ENCODE data around the gene PDE6A.
"Not testable (repeated sequence)": the region's sequence is repeated elsewhere in the genome, so short reads cannot be mapped to it uniquely, and the experiment has no call there.

PDE6A gene

DNA sequence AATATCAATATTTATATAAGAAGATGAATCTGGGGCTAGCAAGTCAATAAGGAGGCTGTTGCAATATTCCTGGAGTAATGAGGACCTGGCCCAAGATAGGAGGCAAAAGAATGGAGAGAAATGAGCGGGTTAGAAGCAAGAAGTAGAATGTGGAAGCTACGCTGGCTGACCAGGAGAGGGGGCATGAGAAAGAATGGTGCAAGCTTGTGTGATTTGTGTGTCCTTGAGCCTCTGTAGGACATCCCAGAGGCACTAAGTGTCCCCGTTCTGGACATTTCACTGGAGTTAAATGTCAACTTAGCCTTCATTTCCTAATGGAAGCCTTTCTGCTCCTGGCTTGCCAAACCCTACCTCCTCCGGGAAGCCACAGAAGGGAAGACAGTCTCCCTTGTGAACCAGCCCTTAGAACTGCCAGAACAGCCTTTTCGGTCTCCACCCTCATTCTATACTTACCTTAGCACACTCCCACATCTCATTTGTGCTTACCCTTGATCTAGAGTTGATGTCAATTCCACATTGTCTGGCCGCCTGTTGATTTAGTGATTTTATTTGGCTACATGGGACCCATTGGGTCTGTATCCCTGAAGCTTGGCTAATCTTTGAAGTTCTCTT, 6.7 kb upstream of the PDE6A start:
- no peak for DNase-seq

DNA sequence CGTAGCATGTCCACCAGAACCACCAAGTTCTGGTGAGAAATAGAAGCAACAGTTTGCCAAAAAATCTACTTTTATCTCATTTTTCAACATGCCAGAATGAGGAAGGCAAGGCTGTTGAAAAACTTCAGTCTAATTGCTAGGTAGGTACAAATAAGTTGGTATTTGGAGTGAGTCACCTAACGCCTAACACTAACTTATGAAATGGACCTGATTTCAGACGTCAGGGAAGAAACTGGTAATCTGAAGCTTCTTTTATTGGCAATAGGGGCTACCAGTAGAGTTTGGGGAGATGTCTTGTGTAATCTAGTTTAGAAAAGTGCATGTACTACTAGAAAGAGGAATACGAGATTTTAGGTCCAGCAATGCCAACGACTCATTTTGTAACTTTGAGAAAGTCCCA, 4.4 kb upstream of the PDE6A start:
- no peak for DNase-seq

DNA sequence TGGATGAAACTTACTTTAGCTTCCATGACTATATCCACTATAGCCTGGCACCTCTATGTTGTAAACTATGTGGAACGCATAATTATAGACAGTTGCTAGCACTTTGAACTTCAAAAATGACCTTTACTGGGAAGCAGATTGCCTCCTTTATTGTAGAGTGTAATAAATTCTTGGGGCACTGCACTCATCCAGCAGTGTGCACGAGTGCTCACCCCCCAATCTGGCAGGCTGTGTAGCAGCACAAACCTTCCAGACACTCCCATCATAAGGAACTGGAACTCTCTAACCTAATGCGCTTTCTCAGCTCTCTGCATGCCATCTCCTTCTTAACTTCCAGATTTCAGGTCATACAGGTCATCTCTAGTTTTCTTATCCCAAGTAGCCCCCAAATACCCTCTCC, 1.5 kb upstream of the PDE6A start:
- DNase-seq = no peak

DNA sequence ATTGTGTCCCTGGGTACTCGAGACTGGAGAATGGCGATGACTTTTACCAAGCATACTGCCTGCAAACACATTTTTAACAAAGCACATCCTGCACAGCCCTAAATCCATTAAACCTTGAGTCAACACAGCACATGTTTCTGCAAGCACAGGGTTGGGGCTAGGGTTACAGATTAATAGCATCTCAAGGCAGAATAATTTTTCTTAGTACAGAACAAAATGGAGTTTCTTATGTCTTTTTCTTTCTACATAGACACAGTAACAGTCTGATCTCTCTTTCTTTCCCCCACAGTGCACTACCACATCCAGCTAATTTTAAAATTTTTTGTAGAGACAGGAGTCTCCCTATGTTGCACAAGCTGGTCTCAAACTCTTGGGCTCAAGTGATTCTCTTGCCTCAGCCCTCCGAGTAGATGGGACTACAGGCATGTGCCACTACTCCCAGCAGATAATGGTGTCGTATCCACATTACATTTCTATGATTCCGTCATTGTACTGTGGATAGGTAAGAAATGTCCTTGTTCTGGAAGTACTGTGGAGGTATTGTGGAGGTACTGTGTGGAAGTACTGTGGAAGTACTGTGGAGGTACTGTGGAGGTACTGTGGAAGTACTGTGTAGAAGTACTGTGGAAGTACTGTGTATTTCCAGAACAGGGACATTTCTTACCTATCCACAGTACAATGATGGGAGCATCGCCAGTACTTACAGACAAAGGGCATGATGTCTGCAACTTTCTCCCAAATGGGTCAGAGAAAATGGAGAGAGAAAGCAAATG, 1.2 kb downstream of the PDE6A start:
- not testable (repeated sequence) for DNase-seq

DNA sequence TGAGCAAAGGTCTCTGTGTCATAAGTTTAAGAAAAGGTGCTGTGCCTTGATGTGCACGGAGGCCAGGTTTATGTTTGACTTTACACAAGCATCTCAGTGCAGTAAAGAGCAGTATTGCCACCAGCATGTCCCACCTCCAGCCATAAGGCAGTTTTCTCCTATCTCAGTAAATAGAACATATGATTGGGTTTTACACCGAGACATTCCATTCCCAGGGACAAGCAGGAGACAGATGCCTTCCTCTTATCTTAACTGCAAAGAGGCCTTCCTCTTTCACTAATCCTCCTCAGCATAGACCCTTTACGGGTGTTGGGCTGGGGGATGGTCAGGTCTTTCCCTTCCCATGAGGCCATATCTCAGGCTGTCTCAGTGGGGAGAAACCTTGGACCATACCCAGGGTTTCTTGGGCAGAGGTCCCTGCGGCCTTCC, 1.8 kb downstream of the PDE6A start:
- DNase-seq = not testable (repeated sequence)

DNA sequence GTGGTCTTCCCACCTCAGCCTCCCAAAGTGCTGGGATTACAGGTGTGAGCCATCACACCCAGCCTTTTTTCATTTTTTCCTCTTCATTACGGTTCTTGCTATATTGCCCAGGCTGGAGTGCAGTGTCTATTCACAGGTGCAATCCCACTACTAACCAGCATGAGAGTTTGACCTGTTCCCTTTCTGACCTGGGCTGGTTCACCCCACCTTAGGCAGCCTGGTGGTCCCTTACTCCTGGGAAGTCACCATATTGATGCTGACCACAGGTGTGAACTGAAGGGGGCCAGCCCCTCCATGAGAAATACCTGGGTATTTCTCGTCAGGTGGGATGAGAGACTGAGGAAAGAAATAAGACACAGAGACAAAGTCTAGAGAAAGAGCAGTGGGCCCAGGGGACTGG, 2.4 kb downstream of the PDE6A start:
- no peak for DNase-seq

DNA sequence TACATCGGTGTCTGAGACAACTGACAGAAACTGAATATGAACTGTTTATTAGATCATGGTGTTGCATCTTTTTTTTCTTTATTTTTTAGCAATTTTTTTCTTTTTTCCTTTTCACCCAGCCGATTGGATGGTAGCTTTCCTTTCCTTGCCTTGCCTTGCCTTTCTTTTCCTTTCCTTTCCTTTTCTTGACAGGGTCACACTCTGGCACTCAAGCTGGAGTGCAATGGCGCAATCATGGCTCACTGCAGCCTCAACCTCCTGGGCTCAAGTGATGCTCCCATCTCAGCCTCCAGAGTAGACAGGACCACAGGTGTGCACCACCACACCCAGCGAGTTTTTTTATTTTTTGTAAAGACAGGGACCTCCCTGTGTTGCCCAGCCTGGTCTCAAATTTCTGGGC, 2.8 kb downstream of the PDE6A start:
- no peak for DNase-seq

DNA sequence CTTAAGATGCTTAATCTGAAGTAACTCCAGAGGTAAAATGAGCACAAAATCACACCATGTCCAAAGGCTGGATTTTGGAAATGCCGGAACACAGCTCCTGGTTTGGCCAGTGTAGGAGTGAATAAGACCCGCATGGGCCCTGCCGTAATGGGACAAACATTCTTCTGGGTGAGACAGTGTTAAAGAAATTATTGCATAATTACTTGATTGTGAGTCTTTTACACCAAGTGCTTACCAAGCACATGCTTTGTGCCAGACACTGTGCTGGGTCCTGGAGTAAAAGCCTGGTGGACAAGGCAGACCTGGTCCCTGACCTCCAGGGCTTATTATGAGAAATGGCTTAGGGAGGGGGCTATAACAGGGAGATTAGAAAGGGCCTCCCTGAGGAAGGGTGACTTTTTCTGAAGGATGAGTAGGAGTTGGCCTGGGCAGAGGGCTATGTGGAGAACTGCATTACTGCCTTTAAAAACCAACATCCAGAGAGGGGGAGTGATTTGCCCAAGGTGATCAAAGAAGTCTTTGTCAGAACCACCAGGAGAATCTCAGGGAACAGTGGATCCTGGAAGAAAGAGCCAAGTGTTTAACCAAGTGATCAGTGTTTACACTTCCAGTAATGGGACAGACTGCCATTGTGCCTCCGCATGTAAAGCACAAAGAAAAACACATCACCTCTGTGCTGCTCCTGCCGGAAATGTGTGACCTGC, 3.5 kb downstream of the PDE6A start:
- DNase-seq = peak in 1 of 14 donors; percentile 8

DNA sequence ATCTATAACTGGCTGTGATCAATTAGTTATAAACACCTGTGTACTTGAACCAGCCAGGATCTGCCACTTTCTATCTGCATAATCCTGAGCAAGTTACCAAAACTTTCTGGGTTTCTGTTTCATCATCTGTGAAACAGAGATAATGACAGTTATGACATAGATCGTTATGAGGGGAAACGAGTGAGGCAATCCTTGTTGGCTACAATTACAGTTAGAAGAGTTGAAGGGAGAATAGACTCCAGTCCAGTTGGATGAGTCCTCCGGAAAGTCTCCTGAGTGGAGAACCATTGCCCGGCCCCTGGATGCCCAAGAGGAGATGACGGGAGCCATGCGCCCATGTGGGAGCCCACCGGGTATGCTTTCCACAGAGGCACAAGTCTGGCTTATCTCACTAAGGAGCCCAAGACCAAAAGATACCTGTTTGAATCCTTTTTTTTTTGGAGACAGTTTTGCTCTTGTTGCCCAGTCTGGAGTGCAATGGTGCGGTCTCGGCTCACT, 4.5 kb downstream of the PDE6A start:
- DNase-seq = no peak

DNA sequence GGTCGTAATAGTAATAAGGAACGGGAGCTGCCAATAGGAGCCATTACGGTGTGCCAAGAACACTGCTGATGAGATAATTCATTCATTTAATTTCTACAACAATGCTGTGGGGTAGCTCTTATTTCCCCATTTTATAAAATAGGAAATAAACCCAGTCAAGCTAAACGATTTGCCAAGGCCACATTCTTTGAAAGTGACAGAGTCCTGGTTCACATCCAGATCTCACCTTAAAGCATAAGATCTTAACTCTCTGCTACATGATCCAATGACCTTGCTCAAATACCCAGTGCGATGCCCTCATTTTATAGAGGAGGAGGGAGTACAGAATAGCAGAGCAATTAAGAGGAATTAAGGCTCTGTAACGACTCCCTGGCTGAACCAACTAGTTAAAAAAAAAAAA, 5.0 kb downstream of the PDE6A start:
- DNase-seq = no peak

DNA sequence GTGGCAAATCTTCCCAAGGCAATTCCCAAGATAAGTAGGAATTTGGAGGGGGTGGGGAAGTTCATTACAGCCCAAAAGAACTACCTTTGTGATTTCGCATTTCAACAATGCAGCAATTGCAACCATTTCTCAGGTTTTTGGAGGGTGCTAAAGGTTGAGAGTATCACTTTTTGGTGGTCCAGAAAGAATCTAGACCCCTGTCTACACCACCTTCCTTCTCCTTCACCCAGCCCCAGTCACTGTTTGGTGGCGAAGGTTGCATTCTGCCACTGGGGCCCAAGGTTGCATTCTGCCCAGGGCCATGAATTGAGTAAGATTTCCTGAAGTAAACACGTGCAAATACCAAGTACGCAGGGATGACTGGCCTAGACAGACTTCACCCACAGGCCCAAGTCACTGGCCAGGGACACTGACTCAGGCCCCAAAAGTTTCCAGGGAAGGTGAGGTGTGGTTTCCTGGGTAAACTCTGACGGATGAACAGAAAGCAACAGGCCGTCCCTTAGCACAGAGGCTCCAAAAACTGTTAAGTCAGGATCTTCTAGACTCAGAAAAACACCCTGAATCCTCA, 5.7 kb downstream of the PDE6A start:
- no peak for DNase-seq

DNA sequence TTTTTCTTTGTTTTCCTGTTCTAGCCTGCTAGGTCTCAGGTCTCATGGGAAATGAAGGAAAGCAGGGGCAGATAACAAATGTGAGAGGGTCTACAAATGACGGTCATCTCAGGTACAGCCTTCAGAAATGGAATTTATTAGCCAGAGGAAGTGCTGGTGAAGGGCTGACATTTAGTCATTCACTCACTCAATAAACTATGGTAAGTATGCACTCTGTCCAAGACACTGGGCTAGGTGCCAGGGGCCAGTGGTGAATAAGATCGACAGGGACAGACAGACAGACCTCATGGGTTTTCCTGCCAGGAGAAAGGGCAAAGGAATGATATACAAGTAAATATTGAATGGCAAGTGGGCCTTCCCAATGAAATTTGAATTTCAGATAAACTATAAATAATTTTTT, 6.3 kb downstream of the PDE6A start:
- DNase-seq = no peak

DNA sequence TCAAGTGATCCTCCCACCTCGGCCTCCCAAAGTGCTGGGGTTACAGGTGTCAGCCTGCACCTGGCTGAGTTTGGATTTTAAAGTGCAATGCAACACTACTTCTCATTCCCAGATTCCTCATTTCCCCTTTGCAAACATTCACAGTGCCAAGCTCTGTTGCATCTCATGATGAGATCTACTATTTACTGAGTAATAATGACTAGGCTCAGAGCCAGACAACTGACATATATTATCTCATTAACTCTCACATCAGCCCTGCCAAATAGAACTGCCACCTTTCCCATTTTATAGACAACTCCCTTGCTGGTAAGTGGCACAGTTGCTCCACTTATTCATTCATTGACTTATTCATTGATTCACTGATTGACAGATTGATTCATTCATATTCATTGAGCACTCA, 7.0 kb downstream of the PDE6A start:
- DNase-seq = no peak

DNA sequence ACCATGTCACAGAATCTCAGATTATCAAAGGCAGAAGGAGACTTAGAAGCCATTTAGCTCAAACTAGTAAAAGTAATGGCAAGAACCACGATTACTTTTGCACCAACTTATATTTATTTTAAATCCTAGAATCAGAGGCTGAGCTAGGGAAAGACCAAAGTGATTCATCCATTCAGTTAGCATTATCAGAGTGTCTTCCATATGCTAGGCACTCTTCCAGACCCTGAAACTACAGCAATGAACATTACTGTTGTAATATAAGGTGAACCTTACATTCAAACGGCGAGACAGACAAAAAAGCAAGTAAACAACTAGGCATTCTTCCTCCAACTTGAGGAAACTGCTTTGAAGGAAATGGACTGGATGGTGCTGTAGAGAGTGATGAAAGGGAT, 7.9 kb downstream of the PDE6A start:
- no peak for DNase-seq

DNA sequence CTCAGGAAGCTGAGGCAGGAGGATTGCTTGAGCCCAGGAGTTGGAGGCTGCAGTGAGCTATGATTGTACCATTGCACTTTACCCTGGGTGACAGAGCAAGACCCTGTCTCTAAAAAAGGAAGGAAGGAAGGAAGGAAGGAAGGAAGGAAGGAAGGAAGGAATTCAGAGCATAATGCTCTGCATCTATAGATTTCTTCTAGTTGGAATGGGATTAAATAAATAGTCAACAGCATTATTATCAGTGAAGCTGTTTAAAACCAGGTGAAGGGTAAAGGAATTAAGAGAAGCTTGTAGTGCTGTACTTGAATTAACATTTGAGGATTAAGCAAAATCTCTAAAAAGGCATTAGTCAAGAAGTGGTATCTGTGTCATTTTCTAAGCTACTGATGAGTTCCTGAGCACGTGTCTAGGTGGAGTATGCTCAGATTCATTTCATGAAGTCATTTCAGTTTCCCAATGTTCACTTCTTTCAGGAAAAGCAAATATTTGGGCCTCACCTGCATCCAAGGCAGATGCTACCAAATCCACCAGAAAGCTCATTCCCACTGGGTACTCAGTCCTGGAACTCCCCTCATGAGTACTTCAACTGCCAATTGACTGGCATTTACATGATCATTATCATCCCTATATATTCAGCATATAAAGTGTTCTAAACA, 8.4 kb downstream of the PDE6A start:
- no peak for DNase-seq

DNA sequence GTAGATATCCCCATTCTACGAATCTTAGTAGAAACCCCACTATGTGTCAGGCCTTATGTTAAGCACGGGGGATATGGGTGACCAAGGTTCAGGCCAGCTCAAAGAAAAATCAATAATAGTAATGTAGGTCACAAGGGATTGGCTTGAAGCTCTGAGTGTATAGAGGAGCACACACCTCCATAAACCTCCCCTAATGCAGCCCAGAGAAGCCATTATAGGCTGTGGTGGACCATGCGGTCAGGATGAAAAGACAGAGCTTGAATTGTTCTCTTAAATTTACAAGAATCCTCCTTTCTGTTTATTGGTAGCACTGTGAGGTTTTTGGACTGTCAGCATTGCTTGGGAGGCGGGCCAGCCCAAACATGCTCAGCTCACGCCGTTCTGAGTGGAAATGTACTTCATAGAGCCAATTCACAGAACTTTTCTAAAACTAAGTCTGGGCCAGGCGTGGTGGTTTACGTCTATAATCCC, 9.1 kb downstream of the PDE6A start:
- no peak for DNase-seq

DNA sequence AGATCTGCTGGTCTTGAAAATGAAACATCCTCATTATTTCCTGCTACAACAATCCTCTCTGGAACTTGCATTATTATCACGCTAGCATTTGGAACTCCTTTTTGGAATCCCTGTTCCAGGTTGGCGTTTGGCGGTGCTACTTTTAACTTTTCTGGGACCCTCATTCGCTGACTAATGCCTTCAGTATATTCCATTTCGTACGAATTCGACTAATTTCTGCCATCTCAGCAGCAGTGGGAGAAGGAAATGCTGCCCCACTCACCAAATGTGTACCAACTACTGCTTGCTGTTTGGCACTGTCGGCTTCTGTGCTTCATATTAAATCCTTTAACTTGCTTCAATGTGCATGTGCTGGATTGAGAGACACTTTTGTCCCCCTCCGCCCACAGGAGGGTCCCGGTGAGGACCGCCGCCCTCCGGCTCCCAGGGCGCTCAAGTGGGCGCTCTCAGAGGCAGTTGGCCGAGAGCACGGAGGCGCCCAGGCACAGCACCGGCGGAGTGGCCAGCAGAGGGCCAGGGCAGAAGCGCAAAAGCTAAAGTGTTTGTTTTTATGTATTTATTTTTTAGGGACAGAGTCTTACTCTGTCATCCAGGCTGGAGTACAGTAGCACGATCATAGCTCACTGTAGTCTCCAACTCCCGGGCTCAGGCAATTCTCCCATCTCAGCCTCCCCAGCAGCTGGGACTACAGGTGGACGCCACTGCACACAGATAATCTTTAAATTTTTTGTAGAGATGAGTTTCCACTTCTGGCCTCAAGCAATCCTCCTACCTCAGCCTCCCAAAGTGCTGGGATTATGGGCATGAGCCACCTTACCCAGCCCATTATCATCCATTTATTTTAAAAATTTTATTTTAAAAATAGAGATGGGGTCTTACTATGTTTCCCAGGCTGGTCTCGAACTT, 11.9 kb downstream of the PDE6A start:
- peak in 1 of 14 donors; percentile 61 for DNase-seq

DNA sequence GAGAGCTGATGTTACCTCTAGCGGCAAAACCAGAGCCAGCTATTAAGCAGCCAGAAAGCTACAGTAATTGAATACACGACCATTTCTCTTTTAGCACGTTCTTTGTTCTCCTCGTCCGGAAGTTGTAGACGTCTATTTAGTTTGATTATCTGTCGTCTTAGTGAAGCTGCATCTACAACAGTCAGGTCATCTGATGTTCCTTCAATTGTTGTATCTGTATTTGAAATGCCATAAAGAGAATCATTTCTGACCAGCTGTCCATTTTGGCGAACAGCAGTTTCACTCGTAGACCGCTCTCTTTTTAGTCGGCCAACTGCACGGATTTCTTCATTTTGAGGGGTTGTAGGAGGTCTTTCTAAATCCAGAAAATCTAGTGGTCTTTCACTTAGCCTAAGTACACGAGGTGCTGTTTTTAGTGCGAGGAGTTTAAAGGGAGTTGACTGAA, 12.6 kb downstream of the PDE6A start:
- peak in 1 of 14 donors; percentile 63 for DNase-seq

DNA sequence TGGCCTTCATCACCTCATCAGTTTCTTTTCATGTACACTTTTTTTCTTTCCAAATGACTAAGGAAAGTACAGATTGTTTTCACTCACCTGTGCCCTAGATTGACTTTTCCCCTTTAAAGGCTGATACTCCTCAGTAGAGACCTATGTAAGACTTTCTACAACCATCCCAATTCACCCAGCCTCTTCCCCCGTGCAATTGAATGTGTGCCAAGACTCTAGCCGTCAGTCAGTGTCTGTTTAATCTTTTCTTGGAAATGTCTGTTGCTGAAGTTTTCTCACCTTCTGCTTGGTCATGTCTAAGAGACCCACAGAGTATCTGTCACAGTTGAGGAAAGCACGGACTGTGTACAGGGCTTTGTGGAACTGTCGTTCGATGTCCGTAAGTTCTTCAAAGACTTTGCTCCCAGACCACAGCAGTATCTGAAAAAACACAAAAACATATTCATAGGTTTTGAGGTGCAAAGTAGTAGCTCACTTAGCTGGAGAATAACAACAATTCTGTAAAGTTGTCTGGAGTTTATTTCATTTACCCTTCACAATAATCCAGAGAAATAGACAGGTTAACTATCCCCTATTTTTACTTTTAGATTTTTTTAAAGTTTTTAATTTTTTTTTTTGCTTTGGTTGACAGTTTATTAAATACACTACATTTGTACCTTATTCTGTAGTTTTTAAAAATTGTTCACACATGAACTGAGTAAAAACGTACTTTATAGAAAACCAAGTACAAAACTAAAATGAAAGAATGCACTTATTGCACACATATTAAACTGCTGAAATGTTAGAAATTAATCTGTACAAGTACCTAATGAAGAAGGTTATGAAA, 13.6 kb downstream of the PDE6A start:
- DNase-seq = no peak

DNA sequence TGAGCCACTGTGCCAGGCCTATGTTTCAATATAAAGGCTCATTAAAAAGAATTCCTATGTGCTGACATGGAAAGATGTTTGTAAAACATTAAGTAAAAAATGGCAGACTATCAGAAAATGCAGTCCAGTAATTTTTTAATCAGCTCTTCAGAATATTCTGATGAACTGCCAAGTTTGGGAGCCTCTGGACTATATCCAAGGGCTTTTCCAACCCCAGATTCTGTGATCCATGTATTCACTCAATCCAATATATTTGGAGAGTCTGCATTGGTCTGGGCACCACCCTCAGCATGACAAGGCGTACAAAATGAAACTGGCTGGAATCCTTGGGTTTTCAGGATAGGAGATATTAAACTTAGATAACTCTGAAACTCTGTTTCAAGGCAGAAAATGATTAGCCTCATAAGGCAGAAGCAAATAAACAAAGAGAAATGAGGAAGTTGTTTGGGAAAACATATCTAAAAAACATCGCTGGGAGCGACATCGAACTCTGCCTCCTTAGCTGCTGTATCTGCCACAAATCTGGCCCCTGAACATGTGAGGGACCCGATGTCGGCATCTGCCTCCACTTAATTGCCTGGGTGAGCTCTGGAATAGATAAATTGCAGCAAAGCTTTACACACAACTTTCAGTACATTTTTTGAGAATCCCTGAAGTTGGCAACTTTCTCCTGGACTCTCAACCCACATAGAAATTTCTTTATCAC, 14.4 kb downstream of the PDE6A start:
- DNase-seq = no peak
